GM21576 (cell line): ENCODE measurements around the gene PCIF1.
A peak's percentile ranks its signal among the peaks of the same experiment; 100 is the strongest.
"Not testable (repeated sequence)": the region's sequence is repeated elsewhere in the genome, so short reads cannot be mapped to it uniquely, and the experiment has no call there.

ENCODE experiments used
- ATAC-seq: cut with Tn5 transposase; IDR thresholded peaks from one replicate; pipeline ENCODE4 v1.9.1; 2021; ENCODE audit warnings: mild to moderate bottlenecking, moderate library complexity; ENCODE audit not compliant: unreplicated experiment

Gene PCIF1

GRCh38 chr20:45921337-45922189, 12.9 kb upstream of the PCIF1 start:
- ATAC-seq, result no peak

GRCh38 chr20:45924391-45925261, 9.9 kb upstream of the PCIF1 start:
- no peak for ATAC-seq

GRCh38 chr20:45925821-45926506, 8.5 kb upstream of the PCIF1 start:
- no peak for ATAC-seq

DNA sequence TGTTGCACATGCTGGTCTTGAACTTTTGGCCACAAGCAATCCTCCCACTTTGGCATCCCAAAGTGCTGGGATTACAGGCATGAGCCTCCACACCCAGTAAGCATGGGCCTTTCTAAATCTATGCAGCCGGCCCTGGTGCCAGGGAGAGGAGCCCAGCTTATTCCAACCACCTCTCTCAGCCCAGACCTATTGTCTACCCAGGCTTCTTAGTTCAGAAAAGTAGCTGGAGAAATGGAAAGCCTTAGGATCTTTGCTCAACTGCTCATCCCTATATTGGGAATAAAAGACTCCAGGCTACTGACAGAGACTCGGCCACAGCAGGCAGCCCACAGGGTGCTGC, 7.8 kb upstream of the PCIF1 start:
- no peak for ATAC-seq

DNA sequence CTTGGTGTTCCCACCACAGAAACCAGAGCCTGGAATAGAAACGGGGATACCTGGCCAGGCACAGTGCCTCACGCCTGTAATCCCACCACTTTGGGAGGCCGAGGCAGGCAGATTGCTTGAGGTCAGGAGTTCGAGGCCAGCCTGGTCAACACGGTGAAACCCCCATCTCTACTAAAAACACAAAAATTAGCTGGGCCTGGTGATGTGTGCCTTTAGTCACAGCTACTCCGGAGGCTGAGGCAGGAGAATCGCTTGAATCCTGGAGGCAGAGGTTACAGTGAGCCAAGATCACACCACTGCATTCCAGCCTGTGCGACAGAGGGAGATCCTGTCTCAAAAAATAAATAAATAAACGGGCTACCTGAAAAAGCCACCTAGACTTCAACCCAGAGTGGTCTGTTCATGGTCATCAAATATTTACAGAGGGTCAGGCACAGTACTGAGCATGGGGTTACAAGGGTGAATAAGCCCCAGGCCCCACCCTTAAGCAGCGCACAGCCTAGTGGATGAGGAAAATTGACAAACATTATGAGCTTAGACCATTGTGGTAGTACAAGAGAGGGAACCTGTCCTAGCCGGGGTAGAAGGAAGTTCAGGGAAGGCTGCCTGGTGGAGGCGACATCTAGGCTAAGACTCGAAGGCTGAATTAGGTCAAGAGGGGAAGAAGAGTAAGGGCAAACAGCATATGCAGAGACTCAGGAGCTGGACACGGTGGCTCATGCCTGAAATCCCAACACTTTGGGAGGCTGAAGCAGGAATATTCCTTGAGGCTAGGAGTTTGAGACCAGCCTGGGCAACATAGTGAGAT, 7.2 kb upstream of the PCIF1 start:
- no peak for ATAC-seq

- not testable (repeated sequence) for ATAC-seq
Observed at GRCh38 chr20:45931680-45932079, 2.8 kb upstream of the PCIF1 start.

GRCh38 chr20:45933266-45934045, 1.0 kb upstream of the PCIF1 start:
- ATAC-seq, result peak; percentile 34

- peak; percentile 16 for ATAC-seq
Observed at GRCh38 chr20:45934046-45934585, 367 bp upstream of the PCIF1 start.

DNA sequence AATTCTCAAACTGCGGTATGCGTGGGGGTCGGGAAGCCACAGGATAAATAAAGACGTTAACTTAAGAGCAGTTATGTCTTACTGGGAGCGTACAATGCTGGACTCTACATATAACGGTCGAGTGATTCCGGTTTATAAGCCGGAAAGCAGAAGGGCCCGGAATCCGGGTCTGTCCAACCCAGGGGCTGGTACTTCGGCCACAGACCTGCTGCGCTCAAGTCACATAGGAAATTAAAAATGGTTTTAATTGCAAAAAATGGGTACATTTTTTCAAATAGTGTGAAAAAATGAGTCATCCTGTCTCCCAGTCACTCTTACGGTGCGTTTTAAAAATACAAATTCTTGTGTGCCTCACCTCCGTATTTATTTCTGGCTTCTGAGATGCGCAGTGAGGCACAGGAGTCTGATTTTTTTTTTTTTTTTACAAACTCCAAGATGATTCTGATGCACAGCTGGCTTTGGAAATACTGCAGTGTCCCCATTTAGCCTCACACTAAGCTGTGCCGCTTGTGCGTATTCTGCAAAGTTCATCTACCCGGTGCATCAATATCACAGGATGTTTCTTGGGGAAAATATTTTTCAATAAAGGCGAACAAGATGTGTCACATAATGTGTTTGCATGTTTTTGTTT, 1.0 kb downstream of the PCIF1 start:
- ATAC-seq, result peak; percentile 3

GRCh38 chr20:45937765-45938164, 3.3 kb downstream of the PCIF1 start:
- no peak for ATAC-seq

- no peak for ATAC-seq
Observed at GRCh38 chr20:45938727-45939438, 4.4 kb downstream of the PCIF1 start.

DNA sequence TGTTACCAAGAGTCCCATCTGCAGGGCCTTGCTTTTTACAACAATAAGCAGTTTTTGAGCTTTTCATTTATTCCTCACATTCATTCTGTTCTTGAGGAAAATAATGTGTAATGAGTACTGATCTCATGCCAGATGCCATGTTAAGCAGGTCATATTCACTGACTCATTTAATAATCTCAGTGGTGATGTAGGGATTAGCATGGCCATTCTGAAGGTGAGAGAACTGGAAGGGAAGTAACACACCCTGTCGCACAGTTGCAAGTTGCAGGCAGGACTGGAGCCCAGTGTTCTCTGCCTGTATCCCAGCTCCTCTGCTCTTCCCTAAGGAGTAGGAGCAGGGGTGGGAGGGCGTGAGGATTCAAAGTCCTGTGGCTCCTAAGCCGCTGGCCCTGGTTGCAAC, 5.6 kb downstream of the PCIF1 start:
- no peak for ATAC-seq

DNA sequence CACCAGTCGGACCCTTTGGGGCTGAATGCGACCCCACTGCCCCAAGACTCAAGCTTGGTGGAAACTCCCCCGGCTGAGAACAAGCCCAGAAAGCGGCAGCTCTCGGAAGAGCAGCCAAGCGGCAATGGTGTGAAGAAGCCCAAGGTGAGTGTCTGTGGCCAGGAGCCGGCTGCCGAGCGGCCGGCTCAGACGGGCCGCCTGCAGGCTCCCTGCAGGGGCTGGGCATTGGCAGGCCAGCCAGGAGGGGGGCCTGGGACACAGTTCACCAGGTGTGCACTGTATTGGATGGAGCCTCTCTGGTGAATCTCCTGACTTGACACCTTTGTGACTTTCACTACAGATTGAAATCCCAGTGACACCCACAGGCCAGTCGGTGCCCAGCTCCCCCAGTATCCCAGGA, 6.0 kb downstream of the PCIF1 start:
- ATAC-seq, result no peak

DNA sequence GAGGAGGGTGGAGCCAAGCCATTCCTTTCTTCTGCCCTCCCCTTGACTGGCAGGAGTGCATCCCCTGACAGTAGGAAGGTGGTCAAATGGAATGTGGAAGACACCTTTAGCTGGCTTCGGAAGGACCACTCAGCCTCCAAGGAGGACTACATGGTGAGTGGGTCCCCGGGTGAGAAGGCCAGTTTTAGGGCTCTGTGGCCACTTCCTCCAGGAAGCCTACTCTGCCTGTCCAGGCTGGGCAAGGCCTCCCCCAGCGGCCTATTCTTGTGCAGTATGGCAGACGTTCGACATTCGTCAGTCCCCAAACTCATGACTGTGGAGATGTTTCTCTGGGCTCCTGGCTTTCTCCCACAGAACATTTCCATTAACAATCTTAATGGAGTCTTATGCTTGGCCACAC, 9.1 kb downstream of the PCIF1 start:
- ATAC-seq, result no peak

DNA sequence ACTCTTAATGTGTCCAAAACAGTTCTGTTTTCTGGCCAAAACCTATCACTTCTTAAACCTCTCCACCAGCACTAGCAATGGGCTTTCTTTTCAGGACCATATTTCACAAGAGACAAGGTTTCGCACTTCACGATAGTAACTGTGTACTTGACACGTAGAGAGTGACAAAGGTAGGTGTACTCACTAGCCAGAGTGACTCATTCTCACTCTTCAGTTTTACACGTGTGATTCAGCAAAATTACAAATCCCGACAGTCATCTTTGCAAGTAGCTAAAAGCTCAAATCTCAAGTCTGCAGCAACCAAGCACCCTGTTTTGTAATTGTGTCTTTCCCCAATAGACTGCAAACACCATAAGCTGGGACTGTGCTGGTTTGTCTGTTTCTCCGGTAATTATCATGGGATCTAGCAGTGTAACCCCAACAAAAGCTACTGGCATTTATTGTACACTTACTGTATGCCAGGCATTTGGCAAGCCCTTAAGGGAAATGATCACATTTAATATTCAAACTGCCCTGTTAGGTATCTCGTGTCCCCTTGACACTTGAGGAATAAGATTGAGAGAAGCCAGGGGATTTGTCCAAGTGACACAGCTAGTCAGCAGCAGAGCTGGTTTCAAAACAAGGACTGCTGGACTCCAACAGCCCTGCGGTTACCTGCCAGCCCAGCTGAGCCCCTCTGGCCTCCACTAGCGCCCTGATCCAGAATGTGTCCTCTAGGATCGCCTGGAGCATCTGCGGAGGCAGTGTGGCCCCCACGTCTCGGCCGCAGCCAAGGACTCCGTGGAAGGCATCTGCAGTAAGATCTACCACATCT, 9.9 kb downstream of the PCIF1 start:
- ATAC-seq, result no peak

GRCh38 chr20:45944965-45945677, 10.6 kb downstream of the PCIF1 start:
- no peak for ATAC-seq

GRCh38 chr20:45945678-45946148, 11.2 kb downstream of the PCIF1 start:
- ATAC-seq, result no peak
